IMR-90 (cell line): ENCODE measurements around the gene ABL1. TPM values are rescaled to one million over a fixed set of nuclear protein-coding genes. Genes with fewer than 3 reads are reported as not detected.

ENCODE experiments used
- ATAC-seq: fragments of 200-7000 bp; cut with Tn5 transposase; 2 replicates; pipeline ENCODE4 v1.9.1; 2020; ENCODE audit warnings: low read depth, mild to moderate bottlenecking, moderate library complexity
- BruUV-seq: library from RNA; stranded (reverse); fragments of 400-500 nt; replicated peaks from 2 replicates; lab custom pipeline; 2021; lab: Mats Ljungman, UMichigan
- CTCF ChIA-PET: fragments of 300-600 bp; formaldehyde crosslinking; extraction: SDS; loops from one replicate; lab custom pipeline; 2021; ENCODE audit warnings: antibody characterized with exemption; lab: Yijun Ruan, JAX
- POLR2A ChIA-PET: fragments of 300-600 bp; sonication (Branson Sonifier 250); formaldehyde crosslinking; loops from one replicate; lab custom pipeline; 2022; ENCODE audit warnings: antibody characterized with exemption; ENCODE audit not compliant: unreplicated experiment; lab: Charles Lee
- DNase-seq: peaks from one replicate; pipeline ENCODE4 v3.0.0; 2013
- H2AFZ ChIP-seq: replicated peaks from 2 replicates; pipeline ENCODE3; 2013; ENCODE audit warnings: low read length, mild to moderate bottlenecking; ENCODE audit not compliant: poor library complexity
- H2AK5ac ChIP-seq: 2 replicates; pipeline ENCODE4 v1.6.1; 2013; ENCODE audit warnings: low read depth, low read length, inconsistent platforms
- H2AK9ac ChIP-seq: replicated peaks from 2 replicates; pipeline ENCODE3; 2013; ENCODE audit warnings: mild to moderate bottlenecking, low read depth, low read length, moderate library complexity; ENCODE audit not compliant: poor library complexity
- H2BK120ac ChIP-seq: 2 replicates; pipeline ENCODE4 v1.6.1; 2013; ENCODE audit warnings: low read depth, low read length, inconsistent platforms
- H2BK15ac ChIP-seq: 3 replicates; pipeline ENCODE4 v1.6.1; 2013; ENCODE audit warnings: low read depth, low read length, inconsistent platforms
- H2BK20ac ChIP-seq: 2 replicates; pipeline ENCODE4 v1.6.1; 2013; ENCODE audit warnings: low read depth, mild to moderate bottlenecking, inconsistent platforms, low read length, moderate library complexity
- H2BK5ac ChIP-seq: 2 replicates; pipeline ENCODE4 v1.6.1; 2013; ENCODE audit warnings: mild to moderate bottlenecking, low read depth, low read length, inconsistent platforms; ENCODE audit not compliant: poor library complexity, severe bottlenecking
- H3K14ac ChIP-seq: replicated peaks from 2 replicates; pipeline ENCODE4 v1.6.1; 2013; ENCODE audit warnings: low read depth, low read length, inconsistent platforms
- H3K18ac ChIP-seq: 2 replicates; pipeline ENCODE4 v1.6.1; 2013; ENCODE audit warnings: low read depth, low read length, control low read depth
- H3K23ac ChIP-seq: 2 replicates; pipeline ENCODE4 v1.6.1; 2013; ENCODE audit warnings: low read depth, low read length, inconsistent platforms
- H3K27ac ChIP-seq: 2 replicates; pipeline ENCODE4 v1.5.1; 2013; ENCODE audit warnings: mild to moderate bottlenecking, control low read depth, low read length; ENCODE audit not compliant: insufficient read depth
- H3K27me3 ChIP-seq: 2 replicates; pipeline ENCODE4 v1.6.1; 2013; ENCODE audit warnings: low read length; ENCODE audit not compliant: control insufficient read depth, insufficient read depth
- H3K36me3 ChIP-seq: 2 replicates; pipeline ENCODE4 v1.6.1; 2013; ENCODE audit warnings: low read length, mixed read lengths; ENCODE audit not compliant: control insufficient read depth, insufficient read depth
- H3K4ac ChIP-seq: 2 replicates; pipeline ENCODE4 v1.6.1; 2013; ENCODE audit warnings: low read depth, low read length, inconsistent platforms
- H3K4me1 ChIP-seq: 2 replicates; pipeline ENCODE4 v1.6.1; 2013; ENCODE audit warnings: low read length, mixed read lengths; ENCODE audit not compliant: control insufficient read depth, insufficient read depth
- H3K4me2 ChIP-seq: 2 replicates; pipeline ENCODE4 v1.6.1; 2013; ENCODE audit warnings: low read depth, mild to moderate bottlenecking, control low read depth, low read length, moderate library complexity
- H3K4me3 ChIP-seq: 2 replicates; pipeline ENCODE4 v1.5.1; 2013; ENCODE audit warnings: low read depth, mild to moderate bottlenecking, control low read depth, low read length, moderate library complexity; ENCODE audit not compliant: insufficient read depth
- H3K56ac ChIP-seq: 2 replicates; pipeline ENCODE4 v1.6.1; 2013; ENCODE audit warnings: low read length, inconsistent platforms; ENCODE audit not compliant: insufficient read depth; ENCODE audit errors: extremely low read depth
- H3K79me1 ChIP-seq, 2 experiments: 2 replicates each; pipeline ENCODE4 v1.6.1; 2013; ENCODE audit warnings: low read length in 2 of 2, inconsistent platforms in 1 of 2, low read depth in 1 of 2
- H3K9ac ChIP-seq: 2 replicates; pipeline ENCODE4 v1.6.1; 2013; ENCODE audit warnings: low read depth, low read length, control low read depth
- H3K9me1 ChIP-seq: 2 replicates; pipeline ENCODE4 v1.6.1; 2013; ENCODE audit warnings: low read length, inconsistent platforms; ENCODE audit not compliant: insufficient read depth
- H3K9me3 ChIP-seq: 2 replicates; pipeline ENCODE4 v1.6.1; 2013; ENCODE audit warnings: low read length; ENCODE audit not compliant: control insufficient read depth, insufficient read depth
- H4K20me1 ChIP-seq: 2 replicates; pipeline ENCODE4 v1.6.1; 2013; ENCODE audit warnings: low read length, inconsistent platforms; ENCODE audit not compliant: insufficient read depth
- H4K5ac ChIP-seq: 2 replicates; pipeline ENCODE4 v1.6.1; 2013; ENCODE audit warnings: mild to moderate bottlenecking, low read depth, low read length, control low read depth
- H4K8ac ChIP-seq, 2 experiments: 2 replicates each; pipeline ENCODE4 v1.6.1; 2013; ENCODE audit warnings: low read depth in 2 of 2, low read length in 2 of 2, control low read depth in 1 of 2, inconsistent platforms in 1 of 2
- H4K91ac ChIP-seq: 2 replicates; pipeline ENCODE4 v1.6.1; 2013; ENCODE audit warnings: low read depth, low read length, inconsistent platforms; ENCODE audit not compliant: insufficient read depth
- BHLHE40 ChIP-seq: fragments of 150-350 bp; IDR thresholded peaks from 2 replicates; pipeline ENCODE4 v1.6.1; 2016; ENCODE audit warnings: mild to moderate bottlenecking, low read depth, low read length
- CEBPB ChIP-seq: IDR thresholded peaks from 2 replicates; pipeline ENCODE4 v1.6.1; 2012; ENCODE audit warnings: low read depth, low read length, improper control_type of control experiment
- CHD1 ChIP-seq: IDR thresholded peaks from 2 replicates; pipeline ENCODE4 v1.6.1; 2012; ENCODE audit warnings: low read depth, low read length, improper control_type of control experiment
- CTCF ChIP-seq: conservative IDR thresholded peaks from 2 replicates; pipeline ENCODE4 v1.5.1; 2012; ENCODE audit warnings: mild to moderate bottlenecking, low read depth, low read length, improper control_type of control experiment
- ELK1 ChIP-seq: fragments of 150-350 bp; IDR thresholded peaks from 2 replicates; pipeline ENCODE4 v1.6.1; 2016; ENCODE audit warnings: low read depth, mild to moderate bottlenecking, low read length, moderate library complexity, borderline replicate concordance
- FOS ChIP-seq: fragments of 150-350 bp; IDR thresholded peaks from 2 replicates; pipeline ENCODE4 v1.6.1; 2016; ENCODE audit warnings: low read depth, low read length
- MAFK ChIP-seq: IDR thresholded peaks from 2 replicates; pipeline ENCODE4 v1.6.1; 2012; ENCODE audit warnings: low read depth, low read length, improper control_type of control experiment
- MAZ ChIP-seq: IDR thresholded peaks from 2 replicates; pipeline ENCODE4 v1.6.1; 2012; ENCODE audit warnings: low read depth, mild to moderate bottlenecking, low read length, improper control_type of control experiment, moderate library complexity, borderline replicate concordance
- MXI1 ChIP-seq: IDR thresholded peaks from 2 replicates; pipeline ENCODE4 v1.6.1; 2012; ENCODE audit warnings: low read depth, mild to moderate bottlenecking, low read length, moderate library complexity, borderline replicate concordance
- NFE2L2 ChIP-seq: fragments of 150-350 bp; IDR thresholded peaks from 2 replicates; pipeline ENCODE4 v1.6.1; 2016; ENCODE audit warnings: low read depth, mild to moderate bottlenecking, low read length
- POLR2A ChIP-seq: IDR thresholded peaks from 2 replicates; pipeline ENCODE4 v1.6.1; 2012; ENCODE audit warnings: mild to moderate bottlenecking, low read depth, low read length
- RAD21 ChIP-seq: IDR thresholded peaks from 2 replicates; pipeline ENCODE4 v1.6.1; 2012; ENCODE audit warnings: low read length, improper control_type of control experiment
- RCOR1 ChIP-seq: IDR thresholded peaks from 2 replicates; pipeline ENCODE4 v1.6.1; 2012; ENCODE audit warnings: mild to moderate bottlenecking, low read length, improper control_type of control experiment; ENCODE audit not compliant: insufficient replicate concordance
- RFX5 ChIP-seq: IDR thresholded peaks from 2 replicates; pipeline ENCODE4 v1.8.0; 2012; ENCODE audit warnings: low read depth, mild to moderate bottlenecking, low read length, moderate library complexity
- SMC3 ChIP-seq: fragments of 150-350 bp; IDR thresholded peaks from 2 replicates; pipeline ENCODE4 v1.6.1; 2016; ENCODE audit warnings: low read depth, mild to moderate bottlenecking, antibody characterized with exemption, low read length, moderate library complexity
- USF2 ChIP-seq: fragments of 150-350 bp; IDR thresholded peaks from 2 replicates; pipeline ENCODE4 v1.6.1; 2017; ENCODE audit warnings: mild to moderate bottlenecking, antibody characterized with exemption, low read length, low read depth
- WGBS, 2 experiments: methylation state at CpG; one replicate each; pipeline versions ENCODE4 v1.1.5 to v1.1.7; 2013; ENCODE audit warnings: missing lambda C conversion rate in 2 of 2; ENCODE audit not compliant: insufficient read length in 1 of 2; ENCODE audit errors: extremely low coverage in 2 of 2; 5-methylcytosine and 5-hydroxymethylcytosine counted together
- dilution Hi-C: fragments of 300-500 bp; cut with HindIII; formaldehyde crosslinking; loops from one replicate; pipeline ENCODE4 v1.14.3; 2018; ENCODE audit warnings: low sequenced_read_pairs; ENCODE audit not compliant: unreplicated experiment
- in situ Hi-C: fragments of 300-500 bp; cut with MboI; formaldehyde crosslinking; loops from 3 replicates; pipeline ENCODE4 v1.14.3; 2019; ENCODE audit warnings: low sequenced_read_pairs, inconsistent platforms, mixed read lengths
- intact Hi-C: fragments of 100-400 bp; cut with micrococcal nuclease; formaldehyde crosslinking; loops from 2 replicates; pipeline ENCODE4 v1.10.0; 2022
- polyA plus RNA-seq, 3 experiments: library from polyadenylated mRNA; depleted of rRNA; stranded (reverse); fragments of >200 nt; gene quantifications; 2 replicates each; pipeline ENCODE4 v1.2.3, GENCODE V29; 2012; ENCODE audit warnings: low replicate concordance in 1 of 3
- total RNA-seq: library from RNA; depleted of rRNA; stranded (reverse); fragments of >200 nt; gene quantifications from 2 replicates; pipeline ENCODE4 v1.2.3, GENCODE V29; 2012

ABL1 gene
- total and polyA plus RNA-seq, 2 of the 4 experiments (the other 2 are of a cell fraction) = 33.7 to 49.1 TPM

GRCh38 chr9:130929571-130930038 lies 94.6 kb downstream of the ABL1 start:
- no peak overlapping the region for H4K91ac ChIP-seq
- peaks cover 6% of the 10 kb centered on the region; the same call in 1 of the 2 replicates for H3K9me1 ChIP-seq
- no peaks in the 10 kb centered on the region for H3K9me3 ChIP-seq
- POLR2A ChIA-PET = no interaction called here
- no peak overlapping the region for H2AK9ac ChIP-seq
- H2AFZ ChIP-seq = no peak overlapping the region
- no peak overlapping the region for H2BK15ac ChIP-seq
- no peaks in the 10 kb centered on the region for H3K79me1 ChIP-seq
- TF ChIP-seq CTCF (no peak), BHLHE40 (no peak), POLR2A (no peak), USF2 (no peak), MAZ (no peak), RAD21 (no peak), FOS (no peak), MAFK (no peak), NFE2L2 (no peak), CHD1 (no peak), RFX5 (no peak), MXI1 (no peak), CEBPB (no peak), SMC3 (no peak), ELK1 (no peak), RCOR1 (no peak)
- H3K14ac ChIP-seq = no peak overlapping the region
- no TSS peak for BruUV-seq
- H4K5ac ChIP-seq = no peak overlapping the region
- H3K4me3 ChIP-seq = no peak overlapping the region
- ATAC-seq (no peak), DNase-seq (no peak)
- H3K4me1 ChIP-seq = peaks cover 33% of the 10 kb centered on the region
- peak overlapping the region; percentile 7; the same call in 1 of the 2 replicates for H2BK120ac ChIP-seq
- H2AK5ac ChIP-seq = peak overlapping the region; percentile 85; the same call in 1 of the 2 replicates
- H2BK20ac ChIP-seq = peak overlapping the region; percentile 12; the same call in 1 of the 2 replicates
- CTCF ChIA-PET = interaction anchor here (0.6 kb wide), 1 partner anchor 377 kb away, joined by 3 read pairs; no protein-coding TSS in a partner anchor
- no peak overlapping the region for H3K56ac ChIP-seq
- H4K8ac ChIP-seq = no peak overlapping the region
- no peak overlapping the region for H3K4me2 ChIP-seq
- no peak overlapping the region for H3K27ac ChIP-seq
- in situ Hi-C loops = no loop called here
- H4K20me1 ChIP-seq = peaks cover 4% of the 10 kb centered on the region; the same call in 1 of the 2 replicates
- no peak overlapping the region for H3K18ac ChIP-seq
- no peaks in the 10 kb centered on the region for H3K27me3 ChIP-seq
- 96% methylated on average over 28 of the region's 36 CpGs; no CpG with 5 or more reads in 1 of the 2 experiments for WGBS, 2 experiments
- dilution Hi-C loops = no loop called here
- intact Hi-C loops = no loop called here
- no peak overlapping the region for H2BK5ac ChIP-seq
- no peak overlapping the region for H3K4ac ChIP-seq
- no peak overlapping the region for H3K9ac ChIP-seq
- no peaks in the 10 kb centered on the region for H3K36me3 ChIP-seq
- H3K23ac ChIP-seq = no peak overlapping the region
